GM06990 (cell line): Measurements from ENCODE around the gene C1orf174.

ENCODE experiments used
- DNase-seq: peaks from one replicate; pipeline ENCODE4 v3.0.0-alpha.2; 2011; ENCODE audit not compliant: insufficient read length; ENCODE audit errors: extremely low read depth
- H3K27me3 ChIP-seq: replicated peaks from 2 replicates; pipeline ENCODE4 v1.6.0; 2011; ENCODE audit warnings: low read length; ENCODE audit not compliant: control insufficient read depth, insufficient read depth
- H3K36me3 ChIP-seq: 2 replicates; pipeline ENCODE4 v1.5.1; 2011; ENCODE audit warnings: low read length; ENCODE audit not compliant: control insufficient read depth, insufficient read depth
- H3K4me3 ChIP-seq: replicated peaks from 2 replicates; pipeline ENCODE4 v1.5.1; 2011; ENCODE audit warnings: low read depth, mild to moderate bottlenecking, control low read depth, low read length
- CTCF ChIP-seq: IDR thresholded peaks from 2 replicates; pipeline ENCODE4 v1.5.1; 2011; ENCODE audit warnings: low read length, control low read depth, mild to moderate bottlenecking, inconsistent platforms; ENCODE audit not compliant: insufficient read depth, poor library complexity, severe bottlenecking

Gene C1orf174

DNA sequence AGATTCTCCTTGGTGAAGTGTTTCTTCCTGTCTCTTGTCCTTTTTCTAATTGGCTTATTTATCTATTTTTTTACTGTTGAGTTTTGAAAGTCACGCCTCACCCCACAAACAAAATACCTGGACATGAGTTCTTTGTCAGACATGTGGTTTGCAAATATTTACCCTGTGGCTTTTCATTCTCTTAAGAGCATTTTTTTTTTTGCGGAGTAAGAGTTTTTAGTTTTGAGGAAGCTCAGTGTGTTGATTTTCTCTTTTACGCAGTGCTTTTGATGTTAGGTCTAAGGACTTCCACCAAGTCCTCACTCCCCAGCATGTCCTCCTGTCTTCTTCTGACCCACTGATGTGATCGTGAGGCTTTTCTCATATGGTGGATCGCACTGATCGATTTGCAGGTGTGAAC is 35.2 kb downstream of the C1orf174 start:
- H3K27me3 ChIP-seq, result no peaks in the 10 kb centered on the region
- TF ChIP-seq CTCF, result no peak
- DNase-seq, result no peak
- H3K4me3 ChIP-seq, result no peak overlapping the region
- peaks cover 11% of the 10 kb centered on the region for H3K36me3 ChIP-seq

GRCh38 chr1:3863231-3863935 is 36.7 kb downstream of the C1orf174 start:
- no peak for DNase-seq
- TF ChIP-seq CTCF, result no peak

DNA sequence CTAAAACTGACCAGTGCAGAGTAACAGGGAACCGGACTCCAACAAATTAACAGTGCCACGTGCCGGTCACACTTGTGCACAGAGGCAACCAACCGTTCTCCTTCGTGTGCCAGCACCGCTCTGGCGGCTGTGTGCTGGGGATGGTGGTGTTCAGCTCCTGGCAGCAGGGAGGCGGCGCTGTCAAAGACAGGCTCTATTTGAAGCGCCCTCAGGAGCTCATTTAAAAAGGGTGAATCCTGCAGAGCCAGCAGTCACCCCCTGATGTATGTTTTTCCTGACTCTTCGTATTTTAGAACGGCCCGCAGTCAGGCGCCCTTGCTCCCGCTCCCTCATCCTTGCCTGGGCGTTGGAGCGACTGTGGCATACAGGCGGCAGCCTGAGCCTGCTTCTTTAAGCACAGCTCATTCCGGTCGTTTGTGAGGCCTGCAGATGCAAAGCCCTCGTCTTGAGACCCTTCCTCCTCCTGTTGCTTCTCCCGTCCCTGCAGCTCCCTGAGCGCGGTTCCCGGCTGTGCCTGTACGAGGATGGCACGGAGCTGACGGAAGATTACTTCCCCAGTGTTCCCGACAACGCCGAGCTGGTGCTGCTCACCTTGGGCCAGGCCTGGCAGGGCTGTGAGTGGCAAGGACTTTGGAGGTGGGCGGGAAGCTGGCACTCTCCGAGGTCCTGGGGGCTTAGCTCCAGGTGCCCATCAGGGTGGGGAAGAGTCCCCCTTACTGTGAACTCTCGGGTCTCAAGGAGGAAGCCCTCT is 41.7 kb downstream of the C1orf174 start:
- TF ChIP-seq CTCF, result no peak
- DNase-seq, result no peak
- peaks cover 3% of the 10 kb centered on the region; the same call in 1 of the 2 replicates for H3K36me3 ChIP-seq
- peak overlapping the region; percentile 88 for H3K4me3 ChIP-seq
- H3K27me3 ChIP-seq, result no peaks in the 10 kb centered on the region

More at GRCh38 chr1:3863231-3863935, 36.7 kb downstream of the C1orf174 start:
- Histone ChIP-seq H3K36me3 (peaks cover 6% of the 10 kb centered on the region), H3K27me3 (no peaks in the 10 kb centered on the region), H3K4me3 (no peak overlapping the region)

- Histone ChIP-seq H3K4me3 (peak overlapping the region; percentile 88), H3K27me3 (no peaks in the 10 kb centered on the region), H3K36me3 (peaks cover 3% of the 10 kb centered on the region; the same call in 1 of the 2 replicates)
- no peak for TF ChIP-seq CTCF
- DNase-seq, result no peak
Measured at GRCh38 chr1:3857791-3858129, 42.3 kb downstream of the C1orf174 start.

- peak; percentile 65 for TF ChIP-seq CTCF
- H3K4me3 ChIP-seq, result peak within 1 kb of the TSS; percentile 88
- DNase-seq, result peak; percentile 99
- peaks cover 3% of the 10 kb centered on the region; the same call in 1 of the 2 replicates for H3K36me3 ChIP-seq
- no peaks in the 10 kb centered on the region for H3K27me3 ChIP-seq
Measured at GRCh38 chr1:3856923-3857790, 42.9 kb downstream of the C1orf174 start, which contains the start of the genes CEP104 and DFFB. Gene CEP104, minus strand, starts transcription at chr1:3857211. Its CDS starts 4,804 bp downstream, at chr1:3852407. Gene DFFB, plus strand, starts transcription at chr1:3857476. Its CDS starts 128 bp downstream, at chr1:3857604.
